GM12878 (cell line): Measurements from ENCODE around the gene MAPK8IP1.

ENCODE experiments used
- ATF3 ChIP-seq: IDR thresholded peaks from 2 replicates; pipeline ENCODE4 v1.6.1; 2011; ENCODE audit warnings: low read depth, mild to moderate bottlenecking, low read length, moderate library complexity, borderline replicate concordance; ENCODE audit errors: extremely low read depth
- CTCF ChIP-seq, 3 experiments: IDR thresholded peaks in 2 of 3; conservative IDR thresholded peaks in 1 of 3; 2 replicates each; pipeline ENCODE4 v1.5.1; 2011; ENCODE audit warnings: low read depth in 3 of 3, low read length in 3 of 3, mild to moderate bottlenecking in 3 of 3, control low read depth in 2 of 3, moderate library complexity in 2 of 3, inconsistent platforms in 1 of 3, mixed read lengths in 1 of 3; ENCODE audit not compliant: control insufficient read depth in 2 of 3, insufficient read depth in 1 of 3; ENCODE audit errors: extremely low read depth in 1 of 3
- EZH2 ChIP-seq: IDR thresholded peaks from 2 replicates; pipeline ENCODE4 v1.6.1; 2012; ENCODE audit warnings: low read depth, mild to moderate bottlenecking, control low read depth, inconsistent platforms, low read length, borderline replicate concordance; ENCODE audit not compliant: control insufficient read depth
- HDAC6 ChIP-seq: fragments of 200-600 bp; sonication (generic); IDR thresholded peaks from one replicate; pipeline ENCODE4 v1.8.0; 2017; ENCODE audit warnings: antibody characterized with exemption; ENCODE audit not compliant: unreplicated experiment
- NFIC ChIP-seq: IDR thresholded peaks from 2 replicates; pipeline ENCODE4 v1.6.1; 2012; ENCODE audit warnings: low read depth, mild to moderate bottlenecking, inconsistent platforms, low read length, moderate library complexity
- NRF1 ChIP-seq: conservative IDR thresholded peaks from 2 replicates; pipeline ENCODE4 v1.6.1; 2011; ENCODE audit warnings: mild to moderate bottlenecking, low read depth, low read length, improper control_type of control experiment
- POLR2A ChIP-seq: IDR thresholded peaks from 2 replicates; pipeline ENCODE4 v1.6.1; 2011; ENCODE audit warnings: low read depth, mild to moderate bottlenecking, low read length
- RAD21 ChIP-seq: IDR thresholded peaks from 2 replicates; pipeline ENCODE4 v1.6.1; 2011; ENCODE audit warnings: mild to moderate bottlenecking, low read depth, low read length, moderate library complexity; ENCODE audit not compliant: insufficient read depth
- SMC3 ChIP-seq: IDR thresholded peaks from 2 replicates; pipeline ENCODE4 v1.6.1; 2011; ENCODE audit warnings: low read length, improper control_type of control experiment, borderline replicate concordance
- SPI1 ChIP-seq: IDR thresholded peaks from 2 replicates; pipeline ENCODE4 v1.6.1; 2011; ENCODE audit warnings: low read depth, mild to moderate bottlenecking, low read length, moderate library complexity, borderline replicate concordance; ENCODE audit not compliant: insufficient read depth
- SUPT20H ChIP-seq: IDR thresholded peaks from 2 replicates; pipeline ENCODE4 v1.6.1; 2011; ENCODE audit warnings: low read depth, mild to moderate bottlenecking, low read length, moderate library complexity, borderline replicate concordance; ENCODE audit not compliant: control insufficient read depth
- TCF12 ChIP-seq: IDR thresholded peaks from 2 replicates; pipeline ENCODE4 v1.6.1; 2011; ENCODE audit warnings: low read depth, mild to moderate bottlenecking, low read length

DNA sequence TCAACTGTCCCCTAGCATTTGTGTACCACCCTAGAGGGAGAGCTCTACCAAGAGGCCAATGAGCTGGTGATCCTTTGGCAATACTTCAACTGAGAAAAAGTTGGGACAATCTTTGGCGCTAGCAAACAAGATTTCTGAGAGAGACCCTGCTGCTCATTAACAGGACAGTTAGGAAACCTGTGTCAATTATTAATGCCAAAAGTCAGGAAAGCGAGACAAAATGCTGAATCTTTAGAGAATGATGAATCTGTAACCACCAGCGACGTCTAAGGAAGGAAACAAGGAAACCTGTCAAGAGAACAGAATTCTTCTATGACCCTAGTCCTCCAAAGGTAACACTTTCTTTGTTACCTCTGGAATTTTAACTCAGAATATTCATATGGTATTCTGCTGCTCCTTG is 56.9 kb downstream of the MAPK8IP1 start:
- TF ChIP-seq POLR2A (no peak), TCF12 (no peak), SMC3 (no peak), NRF1 (no peak), CTCF (IDR thresholded peaks at IDR 0.05 in 2 of 3, conservative IDR thresholded peaks at IDR 0.05 in 1 of 3; ENCODE audit: control insufficient read depth in 2 of 3, extremely low read depth in 1 of 3, insufficient read depth in 1 of 3, low read depth in 3 of 3, low read length in 3 of 3) (no peak), SUPT20H (no peak), ATF3 (no peak), RAD21 (no peak), EZH2 (no peak), HDAC6 (no peak), SPI1 (no peak), NFIC (no peak)
